ENCODE results near the gene KLHL28. TPM values are rescaled to one million over a fixed set of nuclear protein-coding genes. Genes with fewer than 3 reads are reported as not detected.

KLHL28 gene
- total RNA-seq, 1 donor from 2014 or later = 14.8 TPM

DNA sequence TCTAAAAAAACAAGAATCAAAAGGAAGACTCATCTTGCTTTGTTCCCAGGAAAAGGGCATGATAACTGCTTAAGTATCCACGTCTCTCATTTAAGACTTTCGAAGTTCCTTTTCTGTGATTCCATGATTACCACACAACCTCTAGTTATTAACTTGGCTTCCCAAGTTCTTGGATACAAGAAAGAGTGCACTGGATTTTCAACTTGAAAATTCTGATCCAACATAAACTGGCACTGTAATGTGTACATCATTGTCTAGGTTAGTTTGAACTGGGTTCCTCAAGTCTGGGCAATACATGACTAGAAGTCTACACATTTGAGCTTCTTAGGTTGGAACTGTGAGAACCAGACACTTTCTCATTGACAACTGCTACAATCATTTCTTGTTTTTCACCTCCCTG is 1.6 kb downstream of the KLHL28 start:
- no peak for DNase-seq (ENCODE audit: low spot score)

DNA sequence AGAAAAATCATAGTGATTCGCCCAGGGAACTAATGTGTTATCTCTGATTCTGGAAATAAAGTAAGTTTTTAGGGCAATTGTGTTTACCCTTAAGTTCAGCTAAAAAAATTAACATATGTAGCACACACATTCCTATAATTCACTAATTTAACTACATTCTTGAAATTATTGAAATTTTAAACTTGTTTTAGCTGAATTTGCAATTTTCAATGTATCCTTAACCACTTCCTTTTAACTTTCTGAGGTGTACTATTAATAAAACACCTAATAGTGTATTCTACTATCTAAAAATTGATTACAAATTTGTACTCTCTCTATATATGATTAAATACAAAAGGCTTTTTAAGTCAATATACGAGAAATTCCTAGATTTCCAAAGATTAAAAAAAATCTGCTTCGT is 2.2 kb downstream of the KLHL28 start:
- DNase-seq (ENCODE audit: low spot score) = no peak

- no peak for DNase-seq (ENCODE audit: low spot score)
Observed at GRCh38 chr14:44956866-44957265, 4.9 kb downstream of the KLHL28 start.

DNA sequence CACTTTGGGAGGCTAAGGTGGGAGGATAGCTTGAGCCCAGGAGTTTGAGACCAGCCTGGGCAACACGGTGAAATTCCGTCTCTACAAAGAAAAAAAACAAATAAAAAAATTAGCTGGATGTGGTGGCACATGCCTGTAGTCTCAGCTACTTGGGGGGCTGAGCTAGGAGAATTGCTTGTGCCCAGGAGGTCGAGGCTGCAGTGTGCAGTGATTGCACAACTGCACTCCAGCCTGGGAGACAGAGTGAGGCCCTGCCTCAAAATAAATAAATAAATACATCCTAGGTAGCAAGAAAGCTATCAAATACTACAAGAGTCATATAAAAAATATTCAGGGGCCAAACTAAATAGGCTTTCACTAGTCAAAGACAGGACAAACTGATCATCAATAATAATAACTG is 6.2 kb downstream of the KLHL28 start:
- no peak for DNase-seq (ENCODE audit: low spot score)

DNA sequence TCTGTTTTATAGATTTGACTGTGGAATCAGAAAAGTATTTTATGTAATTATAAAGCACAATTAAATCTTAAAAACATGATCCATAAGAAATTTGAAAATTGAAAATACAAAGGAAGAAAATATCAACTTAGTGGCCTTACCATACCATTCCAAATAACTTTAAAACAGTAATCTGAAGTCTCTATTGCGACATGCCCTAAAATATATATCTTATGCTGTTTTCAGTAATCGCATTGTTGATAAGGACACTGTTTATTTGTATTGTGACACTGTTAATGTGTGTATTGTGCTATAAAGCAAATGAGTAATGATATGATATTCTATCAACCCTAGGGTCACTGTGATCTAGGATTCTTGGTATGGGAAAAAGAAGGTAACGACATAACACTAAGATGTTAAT is 7.0 kb downstream of the KLHL28 start:
- no peak for DNase-seq (ENCODE audit: low spot score)

- no peak for DNase-seq (ENCODE audit: low spot score)
Observed at GRCh38 chr14:44952391-44953110, 9.2 kb downstream of the KLHL28 start.

GRCh38 chr14:44951051-44951450 is 10.7 kb downstream of the KLHL28 start:
- no peak for DNase-seq (ENCODE audit: low spot score)

DNA sequence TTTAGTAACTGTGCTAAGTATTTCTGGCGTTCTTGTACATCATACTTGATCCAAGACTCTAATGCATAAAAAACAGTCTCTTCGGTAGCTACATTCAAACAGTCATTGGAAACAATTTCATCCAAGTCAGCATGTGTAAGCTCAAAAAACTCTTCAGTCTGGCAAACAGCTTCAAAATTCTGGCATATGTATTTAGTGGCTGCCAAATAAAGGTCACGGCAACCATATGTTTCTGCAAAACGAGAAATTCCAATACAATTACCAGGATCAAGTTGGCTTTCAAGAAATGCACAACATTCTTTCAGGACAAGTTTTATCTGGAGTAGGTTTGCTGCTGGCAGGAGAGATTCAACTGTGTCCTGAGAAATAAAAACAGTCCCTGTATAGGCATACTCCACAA is 16.5 kb downstream of the KLHL28 start:
- no peak for DNase-seq (ENCODE audit: low spot score)

- DNase-seq (ENCODE audit: low spot score) = no peak
Observed at GRCh38 chr14:44944107-44944506, 17.6 kb downstream of the KLHL28 start.

- DNase-seq (ENCODE audit: low spot score) = no peak
Observed at GRCh38 chr14:44942436-44942835, 19.3 kb downstream of the KLHL28 start.

DNA sequence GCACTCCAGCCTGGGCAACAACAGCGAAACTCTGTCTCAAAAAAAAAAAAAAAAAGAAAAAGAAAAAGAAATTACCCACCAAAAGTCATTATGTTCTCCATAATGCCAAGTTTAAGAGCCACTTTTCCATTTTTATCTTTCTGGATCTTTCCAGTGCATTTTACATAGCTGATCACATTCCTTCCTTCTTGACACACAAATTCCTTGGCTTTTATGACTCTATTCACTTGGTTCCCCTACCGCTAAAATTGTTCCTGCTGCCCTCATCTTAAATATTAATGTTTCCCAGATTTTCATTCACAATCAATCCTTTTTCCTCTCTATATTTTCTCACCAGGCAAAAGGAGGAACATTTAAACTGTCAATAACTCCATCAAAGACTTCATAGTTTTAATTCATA is 20.2 kb downstream of the KLHL28 start:
- no peak for DNase-seq (ENCODE audit: low spot score)

DNA sequence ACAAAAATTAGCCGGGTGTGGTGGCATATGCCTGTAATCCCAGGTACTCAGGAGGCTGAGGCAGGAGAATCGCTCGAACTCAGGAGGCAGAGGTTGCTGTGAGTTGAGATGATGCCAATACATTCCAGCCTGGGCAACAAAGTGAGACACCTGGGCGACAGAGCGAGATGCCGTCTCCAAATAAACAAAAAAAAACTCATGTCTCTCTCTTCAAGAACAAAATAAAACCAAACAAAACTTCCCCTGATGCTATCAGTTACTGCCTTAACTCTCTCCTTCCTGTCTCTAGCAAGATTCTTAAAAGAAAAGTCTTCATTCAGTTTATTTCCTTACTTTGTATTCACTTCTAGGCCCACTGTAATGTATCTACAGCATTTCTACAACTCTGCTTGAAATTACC is 20.8 kb downstream of the KLHL28 start:
- no peak for DNase-seq (ENCODE audit: low spot score)

DNA sequence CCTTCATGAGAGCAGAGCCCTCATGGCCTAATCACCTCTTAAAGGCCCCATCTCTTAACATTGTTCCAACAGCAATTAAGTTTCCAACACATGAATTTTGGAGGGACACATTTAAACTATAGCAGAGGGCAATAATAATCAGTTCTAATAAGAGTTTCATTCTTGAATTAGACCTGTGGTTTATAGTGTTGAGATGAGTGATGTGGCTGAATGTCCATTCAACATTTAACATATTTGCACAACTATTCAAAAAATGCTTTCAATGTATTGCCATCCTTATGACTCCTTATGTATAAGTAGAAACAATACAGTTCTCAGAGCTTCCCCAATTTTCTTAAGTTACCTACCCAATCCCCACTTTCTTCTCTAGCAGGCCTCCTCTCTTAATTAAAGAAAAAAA is 21.5 kb downstream of the KLHL28 start:
- no peak for DNase-seq (ENCODE audit: low spot score)

DNA sequence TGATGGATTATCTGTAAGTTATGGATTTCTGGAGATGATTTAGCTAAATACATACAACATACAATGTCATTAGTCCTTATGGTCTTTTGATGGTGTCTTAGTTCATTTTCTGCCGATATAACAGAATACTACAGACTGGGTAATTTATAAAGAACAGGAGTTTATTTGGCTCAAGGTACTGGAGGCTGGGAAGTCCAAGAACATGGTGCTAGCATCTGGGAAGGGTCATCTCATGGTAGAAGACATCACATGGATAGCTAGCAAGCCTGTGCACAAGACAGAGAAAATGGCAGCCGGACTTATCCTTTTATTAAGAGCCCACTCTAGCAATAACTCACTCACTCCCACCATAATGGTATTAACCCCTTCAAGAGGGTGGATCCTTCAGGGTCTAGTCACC is 24.2 kb downstream of the KLHL28 start:
- DNase-seq (ENCODE audit: low spot score) = no peak

DNA sequence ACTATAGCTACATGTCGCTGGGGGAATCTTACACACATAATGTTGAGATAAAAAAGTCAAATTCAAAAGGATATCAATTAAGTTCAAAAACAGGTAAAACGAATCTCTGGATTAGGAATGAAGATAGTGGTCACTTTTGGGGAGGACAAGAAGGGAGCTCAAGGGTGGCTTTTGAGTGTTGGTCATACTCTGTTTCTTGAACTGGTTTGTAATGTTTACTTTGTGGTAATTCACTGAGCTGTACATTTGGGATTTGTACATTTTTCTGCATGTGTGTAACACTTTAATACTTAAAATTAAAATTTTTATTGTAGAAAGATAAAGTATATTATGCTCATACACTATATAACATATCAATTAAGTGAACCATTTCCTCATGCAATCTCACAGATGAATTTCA is 26.6 kb downstream of the KLHL28 start:
- DNase-seq (ENCODE audit: low spot score) = no peak

GRCh38 chr14:44928793-44929192 is 33.0 kb downstream of the KLHL28 start:
- no peak for DNase-seq (ENCODE audit: low spot score)

DNA sequence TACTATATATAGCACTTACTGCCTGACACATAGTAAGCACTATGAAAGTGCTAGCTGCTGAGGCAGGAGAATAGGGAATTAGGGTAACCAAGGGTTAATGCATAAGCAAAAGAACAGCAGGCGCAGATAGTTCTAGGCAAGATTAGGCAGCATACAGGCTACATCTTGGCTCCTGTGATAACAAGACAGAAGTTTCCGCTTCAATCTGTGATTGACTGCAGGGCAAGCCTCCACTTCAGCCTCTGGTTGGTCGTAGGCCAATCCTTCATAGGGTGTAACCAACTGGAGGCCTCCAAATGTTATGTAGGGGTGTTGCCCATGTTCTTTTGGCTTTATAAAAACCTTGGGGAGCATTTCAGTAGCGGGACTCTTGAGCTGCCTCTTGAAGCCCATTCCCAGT is 46.9 kb downstream of the KLHL28 start:
- no peak for DNase-seq (ENCODE audit: low spot score)

DNA sequence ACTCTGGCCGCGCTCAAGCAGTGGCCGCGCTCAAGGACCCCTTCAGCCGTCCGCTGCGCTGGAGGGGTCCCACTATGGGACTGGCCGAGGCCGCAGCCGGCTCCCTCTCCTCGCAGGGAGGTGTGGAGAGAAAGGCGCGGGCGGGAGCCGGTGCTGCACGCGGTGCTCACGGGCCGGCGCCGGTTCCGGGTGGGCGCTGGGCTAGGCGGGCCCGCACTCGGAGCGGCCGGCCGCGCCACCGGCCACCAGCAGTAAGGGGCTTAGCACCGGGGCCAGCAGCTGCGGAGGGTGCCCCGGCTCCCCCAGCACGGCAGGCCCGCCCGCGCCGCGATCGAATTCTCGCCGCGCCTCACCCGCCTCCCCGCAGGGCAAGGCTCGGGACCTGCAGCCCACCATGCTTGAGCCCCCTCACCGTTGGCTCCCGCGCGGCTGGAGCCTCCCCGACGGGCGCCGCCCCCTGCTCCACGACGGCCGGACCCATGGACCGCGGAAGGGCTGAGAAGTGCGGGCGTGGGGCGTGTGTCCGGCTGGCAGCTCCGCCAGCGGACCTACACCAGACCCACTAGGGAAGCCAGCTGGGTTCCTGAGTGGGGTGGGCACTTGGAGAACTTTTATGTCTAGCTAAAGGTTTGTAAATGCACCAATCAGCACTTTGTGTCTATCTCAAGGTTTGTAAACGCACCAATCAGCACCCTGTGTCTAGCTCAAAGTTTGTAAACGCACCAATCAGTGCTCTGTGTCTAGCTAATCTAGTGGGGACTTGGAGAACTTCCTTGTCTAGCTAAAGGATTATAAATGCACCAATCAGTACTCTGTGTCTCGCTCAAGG is 49.5 kb downstream of the KLHL28 start:
- no peak for DNase-seq (ENCODE audit: low spot score)

DNA sequence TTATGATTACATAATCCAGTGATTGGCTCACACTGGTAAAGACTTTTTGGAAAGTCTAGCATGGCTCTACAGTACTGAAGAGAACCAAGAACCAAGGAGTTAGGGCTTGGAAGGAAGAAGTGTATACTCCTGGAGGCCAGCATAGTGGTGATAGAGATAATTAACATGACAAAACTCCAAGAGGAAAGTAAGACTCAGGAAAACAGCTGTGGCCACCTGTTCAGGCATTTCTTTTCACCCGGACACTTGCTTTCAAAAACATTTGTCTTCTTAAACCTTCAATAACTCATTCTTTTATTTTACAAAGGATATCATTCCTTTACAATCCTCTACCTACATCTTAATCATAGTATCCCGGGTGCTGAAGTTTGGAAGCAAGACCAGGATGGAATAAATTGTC is 50.9 kb downstream of the KLHL28 start:
- DNase-seq (ENCODE audit: low spot score) = no peak

DNA sequence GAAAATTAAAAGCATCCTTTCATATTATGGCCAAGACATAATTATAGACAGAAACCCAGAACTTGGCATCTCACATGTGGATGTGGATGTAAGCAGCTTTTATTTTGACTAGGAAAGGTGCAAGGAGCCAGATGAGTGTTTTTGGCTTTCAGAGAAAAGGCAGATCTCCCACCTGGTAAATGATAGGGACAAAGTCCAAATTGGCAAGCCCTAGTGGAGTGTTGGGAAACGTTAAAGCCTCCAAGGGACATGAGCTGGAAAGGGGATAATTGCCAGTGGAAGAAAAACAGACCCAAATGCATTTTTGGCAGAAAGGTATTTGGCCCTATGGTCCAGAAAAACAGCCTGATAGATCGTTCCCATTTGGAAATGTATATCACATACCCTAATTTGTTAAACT is 60.1 kb downstream of the KLHL28 start:
- DNase-seq (ENCODE audit: low spot score) = no peak

DNA sequence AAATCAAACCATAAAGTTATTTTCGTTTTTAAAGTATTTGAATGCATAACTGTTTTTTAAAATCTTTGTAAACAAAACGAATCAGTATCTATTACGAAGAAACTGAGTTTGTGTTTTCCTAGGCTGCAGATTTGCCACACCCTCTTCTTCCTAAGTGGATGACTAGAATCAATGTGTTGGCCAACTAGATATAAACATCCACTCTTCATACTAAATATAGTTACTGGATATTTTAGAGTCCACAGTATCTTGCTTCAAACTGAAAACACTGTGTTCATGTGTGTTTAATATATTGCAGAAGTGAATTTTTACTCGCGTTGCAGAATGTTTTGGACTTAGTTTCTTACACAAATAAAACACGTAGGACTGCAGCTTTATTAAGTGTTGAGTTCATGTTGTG is 63.2 kb downstream of the KLHL28 start:
- DNase-seq (ENCODE audit: low spot score) = no peak

- DNase-seq (ENCODE audit: low spot score) = no peak
Observed at GRCh38 chr14:44897845-44898151, 63.9 kb downstream of the KLHL28 start.

- peak; percentile 99 for DNase-seq (ENCODE audit: low spot score)
Observed at GRCh38 chr14:44897041-44897844, 64.5 kb downstream of the KLHL28 start.
